Thyroid gland (tissue), 4 donors: ENCODE measurements around the gene NPB.

Source experiments
- POLR2A ChIP-seq, 2 donors: fragments of 450-650 bp; IDR thresholded peaks; one replicate each; pipeline ENCODE4 v1.6.1; 2017; ENCODE audit warnings: antibody characterized with exemption in 2 of 2, mild to moderate bottlenecking in 2 of 2, moderate library complexity in 1 of 2
- TF ChIP-seq, protein P1 (sequence below), 6 experiments: fragments of 200-600 bp in 3 of 6; fragments of 450-650 bp in 3 of 6; sonication (generic) in 3 of 6; IDR thresholded peaks; one replicate each; pipeline ENCODE4 v1.5.1; 2016 to 2019; ENCODE audit warnings: antibody characterized with exemption in 6 of 6, mild to moderate bottlenecking in 2 of 6, inconsistent platforms in 1 of 6, moderate library complexity in 1 of 6

DNA sequence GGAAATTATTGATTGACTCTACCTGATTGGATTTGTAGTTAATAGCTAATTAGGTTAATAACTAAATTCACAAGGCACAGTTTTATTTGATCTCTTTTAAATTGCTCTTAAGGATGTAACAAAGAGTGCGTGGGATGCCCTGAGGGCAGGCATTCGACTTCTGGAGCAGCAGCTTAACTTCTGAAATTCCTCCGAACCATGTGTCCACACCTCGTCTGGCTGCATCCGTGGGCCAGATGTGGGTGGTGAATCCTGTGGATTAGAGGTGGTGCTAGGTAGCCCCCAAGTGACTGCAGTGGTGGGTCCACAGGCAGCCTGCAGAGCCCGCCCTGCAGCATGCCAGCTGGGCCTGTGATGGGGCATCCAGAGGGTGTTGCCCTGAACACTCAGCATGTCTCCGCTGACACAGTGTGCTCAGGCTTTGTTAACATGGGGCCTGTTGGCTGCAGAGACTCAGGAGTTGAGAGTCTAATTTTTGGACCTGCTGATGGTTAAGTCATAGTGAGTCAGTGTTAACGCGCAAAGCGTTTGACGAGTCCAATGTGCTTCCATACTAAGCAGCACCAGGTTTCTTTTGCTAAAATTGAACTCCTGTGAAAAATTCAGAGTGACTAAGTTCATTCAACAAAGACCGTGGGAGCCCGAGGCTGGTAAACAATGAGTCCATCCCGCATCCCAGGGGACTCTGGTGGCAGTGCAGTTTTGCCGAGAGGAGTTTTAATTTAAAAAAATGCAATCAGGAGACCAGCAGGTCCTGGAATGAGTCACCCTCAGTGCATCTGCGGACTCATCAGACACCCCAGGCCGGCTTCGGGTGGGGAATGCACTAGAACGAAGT lies 3.8 kb upstream of the NPB start:
- TF ChIP-seq, protein P1, sequence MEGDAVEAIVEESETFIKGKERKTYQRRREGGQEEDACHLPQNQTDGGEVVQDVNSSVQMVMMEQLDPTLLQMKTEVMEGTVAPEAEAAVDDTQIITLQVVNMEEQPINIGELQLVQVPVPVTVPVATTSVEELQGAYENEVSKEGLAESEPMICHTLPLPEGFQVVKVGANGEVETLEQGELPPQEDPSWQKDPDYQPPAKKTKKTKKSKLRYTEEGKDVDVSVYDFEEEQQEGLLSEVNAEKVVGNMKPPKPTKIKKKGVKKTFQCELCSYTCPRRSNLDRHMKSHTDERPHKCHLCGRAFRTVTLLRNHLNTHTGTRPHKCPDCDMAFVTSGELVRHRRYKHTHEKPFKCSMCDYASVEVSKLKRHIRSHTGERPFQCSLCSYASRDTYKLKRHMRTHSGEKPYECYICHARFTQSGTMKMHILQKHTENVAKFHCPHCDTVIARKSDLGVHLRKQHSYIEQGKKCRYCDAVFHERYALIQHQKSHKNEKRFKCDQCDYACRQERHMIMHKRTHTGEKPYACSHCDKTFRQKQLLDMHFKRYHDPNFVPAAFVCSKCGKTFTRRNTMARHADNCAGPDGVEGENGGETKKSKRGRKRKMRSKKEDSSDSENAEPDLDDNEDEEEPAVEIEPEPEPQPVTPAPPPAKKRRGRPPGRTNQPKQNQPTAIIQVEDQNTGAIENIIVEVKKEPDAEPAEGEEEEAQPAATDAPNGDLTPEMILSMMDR (IDR thresholded peaks at IDR 0.05), result no peak
- TF ChIP-seq POLR2A (IDR thresholded peaks at IDR 0.05), result no peak
